GM18867 (cell line): ENCODE data around the gene ABTB2.
A peak's percentile ranks its signal among the peaks of the same experiment; 100 is the strongest.
"Not testable (repeated sequence)": the region's sequence is repeated elsewhere in the genome, so short reads cannot be mapped to it uniquely, and the experiment has no call there.

ENCODE experiments used
- ATAC-seq: cut with Tn5 transposase; IDR thresholded peaks from one replicate; pipeline ENCODE4 v1.9.1; 2021; ENCODE audit warnings: mild to moderate bottlenecking, moderate library complexity; ENCODE audit not compliant: unreplicated experiment

The ABTB2 gene

DNA sequence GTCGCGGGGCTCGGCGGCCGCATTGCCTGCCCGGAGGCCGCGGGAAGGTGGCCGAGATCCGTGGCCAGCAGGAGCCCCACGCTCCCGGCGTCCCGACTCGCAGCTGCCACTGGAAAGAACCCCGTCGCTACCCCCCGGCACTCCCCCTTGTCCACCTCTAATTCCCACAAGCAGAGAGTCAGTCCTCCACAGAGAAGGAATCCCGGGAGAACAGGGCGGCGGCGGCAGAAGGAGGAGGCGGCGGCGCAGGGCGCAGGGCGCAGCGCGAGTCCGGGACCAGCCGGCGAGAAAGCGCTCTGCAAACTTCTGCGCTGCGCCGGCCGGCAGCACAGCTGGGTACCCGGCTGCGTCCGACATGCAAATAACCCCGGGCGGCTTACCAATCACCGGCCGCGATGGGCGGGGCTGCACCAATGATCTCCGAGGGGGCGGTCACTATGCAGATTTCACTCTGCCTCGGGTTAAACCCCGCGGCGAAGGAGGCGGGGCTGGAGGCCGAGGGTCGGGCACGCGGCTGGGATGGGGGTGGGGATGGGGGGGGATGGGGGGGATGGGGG lies at the start of gene ABTB2:
TSS of gene ABTB2 (minus strand) at position 310 of the 557 bp plus-strand sequence.
- ATAC-seq = peak; percentile 84

DNA sequence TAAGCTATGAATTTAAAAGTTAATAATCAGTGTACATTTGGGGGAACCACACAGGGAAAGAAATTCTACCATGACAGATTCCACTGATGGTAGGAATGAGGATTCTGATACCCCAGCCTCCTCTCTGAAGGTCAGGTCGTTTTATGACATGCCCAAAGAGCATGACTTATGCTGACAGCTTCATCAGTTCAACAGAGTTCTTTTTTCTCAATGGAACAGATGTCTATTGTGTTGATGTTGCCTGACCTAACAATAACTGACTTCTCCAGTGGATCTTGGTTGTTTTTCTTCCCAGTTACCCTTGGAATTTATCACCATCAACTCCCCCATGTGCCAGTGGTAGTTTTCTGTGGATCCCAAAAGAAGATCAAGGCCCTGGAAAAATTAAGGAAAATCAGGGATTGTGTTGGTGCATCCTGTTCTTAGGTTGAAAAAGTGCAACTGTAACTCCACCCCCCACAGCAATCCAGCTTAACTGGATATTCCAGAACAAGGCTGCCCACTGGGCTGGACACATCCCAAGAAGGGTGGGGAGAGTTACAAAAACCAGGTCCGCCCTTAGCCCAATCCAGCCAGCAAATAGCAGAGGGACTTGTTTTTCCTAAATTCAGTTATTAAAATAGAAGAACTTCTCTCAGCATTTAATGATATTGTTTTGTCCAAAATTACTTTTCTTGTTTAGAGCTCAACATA lies 49.5 kb upstream of the ABTB2 start:
- ATAC-seq = no peak

DNA sequence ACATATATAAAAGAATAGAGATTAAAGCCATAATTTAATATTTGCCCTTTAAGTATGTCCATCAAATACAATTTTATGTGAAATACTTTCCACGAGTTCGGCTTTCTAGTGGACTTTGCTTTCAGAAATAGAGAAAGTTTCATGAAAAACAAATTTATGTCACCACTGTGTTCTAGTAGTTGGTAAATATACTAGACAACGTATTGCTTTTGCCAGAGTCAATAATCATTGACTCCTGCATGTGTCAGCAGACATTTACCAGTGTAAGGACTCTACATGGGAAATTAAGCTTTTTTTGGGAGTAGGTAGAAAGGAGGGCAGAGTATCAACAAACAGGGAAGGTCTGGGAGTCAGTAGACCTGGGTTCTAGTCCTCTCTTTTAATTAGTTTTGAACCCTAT lies 48.6 kb upstream of the ABTB2 start:
- ATAC-seq = no peak

DNA sequence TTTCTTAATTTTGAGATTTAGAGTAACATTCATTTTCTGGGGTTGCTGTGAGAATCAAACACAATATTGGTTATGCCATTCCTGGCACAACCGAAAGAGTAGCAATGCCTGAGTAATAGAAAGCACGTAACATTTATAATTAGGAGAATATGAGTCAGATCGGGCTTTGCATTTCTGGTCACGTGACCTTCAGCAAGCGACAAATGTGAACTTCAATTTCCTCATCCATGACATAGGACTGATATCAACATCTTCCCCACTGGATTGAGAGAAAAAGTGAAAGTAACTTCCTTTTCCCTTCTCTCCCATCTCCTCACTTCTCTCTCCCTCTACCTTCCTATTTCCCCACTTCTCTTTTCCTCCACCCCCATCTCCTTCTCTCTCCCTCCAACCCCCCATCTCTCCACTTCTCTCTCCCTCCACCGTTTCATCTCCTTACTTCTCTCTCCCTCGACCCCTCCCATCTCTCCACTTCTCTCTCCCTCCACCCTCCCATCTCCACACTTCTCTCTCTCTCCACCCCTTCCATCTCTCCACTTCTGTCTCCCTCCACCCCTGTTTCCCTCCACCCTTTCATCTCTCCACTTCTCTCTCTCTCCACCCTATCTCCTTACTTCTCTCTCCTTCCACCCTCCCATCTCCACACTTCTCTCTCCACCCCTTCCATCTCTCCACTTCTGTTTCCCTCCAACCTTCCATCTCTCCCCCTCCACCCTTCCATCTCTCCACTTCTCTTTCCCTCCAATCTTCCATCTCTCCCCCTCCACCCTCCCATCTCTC lies 47.5 kb upstream of the ABTB2 start:
- peak; percentile 58 for ATAC-seq

DNA sequence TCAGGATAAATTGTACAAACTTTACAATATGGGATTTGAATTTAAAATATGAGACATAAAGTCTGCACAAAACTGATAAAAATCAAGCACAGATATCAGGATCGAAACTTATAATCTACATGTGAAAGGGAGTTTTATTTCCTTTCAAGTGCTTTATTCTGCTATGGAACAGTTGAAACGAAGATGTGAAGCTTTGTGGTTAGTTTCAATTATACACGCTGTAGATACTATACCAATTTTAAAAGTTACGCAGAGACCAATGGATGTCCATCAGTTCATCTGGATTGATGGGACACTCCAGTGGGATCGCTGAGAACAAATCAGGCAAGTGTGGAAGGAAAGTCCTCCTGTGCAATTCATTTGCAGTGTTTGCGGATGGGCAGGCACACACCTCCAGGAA lies 46.5 kb upstream of the ABTB2 start:
- no peak for ATAC-seq

DNA sequence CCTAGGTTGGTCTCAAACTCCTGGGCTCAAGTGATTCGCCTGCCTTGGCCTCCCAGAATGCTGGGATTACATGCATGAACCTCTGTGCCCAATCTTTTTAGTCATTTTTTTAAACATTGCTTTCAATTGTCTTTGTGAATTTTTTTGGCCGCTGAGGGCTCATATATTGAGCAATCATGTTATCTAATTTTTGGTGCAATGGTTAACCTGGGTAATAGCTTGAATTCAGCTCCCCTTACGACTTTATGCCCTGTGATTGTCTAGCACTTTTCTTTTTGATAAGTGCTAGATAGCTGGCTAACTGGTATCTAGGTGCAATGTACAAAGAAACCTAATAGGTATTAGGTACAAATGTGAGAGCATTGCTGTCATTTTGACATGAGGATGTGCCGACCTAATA lies 45.6 kb upstream of the ABTB2 start:
- no peak for ATAC-seq

DNA sequence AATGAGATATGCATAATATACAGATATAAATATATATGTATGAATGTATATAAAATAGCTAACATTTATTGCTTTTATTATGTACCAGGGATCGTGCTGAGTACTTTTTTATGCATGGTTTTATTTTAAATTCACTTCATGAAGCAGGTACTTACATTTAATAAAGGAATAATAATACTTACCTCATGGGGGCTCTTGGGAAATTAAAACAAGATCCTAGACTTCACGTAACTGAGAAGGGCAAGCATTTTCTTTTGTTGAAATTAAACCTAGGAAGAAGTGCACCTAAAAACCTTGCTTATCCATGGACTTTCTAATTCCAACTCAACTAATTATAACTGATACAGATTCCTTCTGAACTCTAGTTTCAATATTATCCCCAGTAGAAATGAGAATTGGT lies 40.0 kb upstream of the ABTB2 start:
- no peak for ATAC-seq

DNA sequence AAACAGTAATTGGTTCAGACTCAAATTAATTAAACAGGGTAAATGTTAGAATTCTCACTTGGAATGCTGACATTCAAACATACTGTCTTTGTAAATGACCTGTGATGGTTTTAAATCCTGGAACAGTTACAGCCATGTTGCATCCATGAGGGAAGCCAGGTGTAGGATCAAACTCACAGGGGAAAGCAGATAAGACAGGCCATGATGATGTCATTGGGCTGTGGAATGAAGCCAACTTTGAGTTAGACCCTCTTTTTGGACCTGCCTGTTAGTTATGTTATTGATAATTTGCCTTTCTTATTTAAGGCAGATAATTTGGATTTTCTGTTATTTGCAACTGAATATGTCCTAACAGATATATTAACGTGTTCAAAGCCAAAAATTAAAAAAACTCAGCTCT lies 39.3 kb upstream of the ABTB2 start:
- no peak for ATAC-seq

DNA sequence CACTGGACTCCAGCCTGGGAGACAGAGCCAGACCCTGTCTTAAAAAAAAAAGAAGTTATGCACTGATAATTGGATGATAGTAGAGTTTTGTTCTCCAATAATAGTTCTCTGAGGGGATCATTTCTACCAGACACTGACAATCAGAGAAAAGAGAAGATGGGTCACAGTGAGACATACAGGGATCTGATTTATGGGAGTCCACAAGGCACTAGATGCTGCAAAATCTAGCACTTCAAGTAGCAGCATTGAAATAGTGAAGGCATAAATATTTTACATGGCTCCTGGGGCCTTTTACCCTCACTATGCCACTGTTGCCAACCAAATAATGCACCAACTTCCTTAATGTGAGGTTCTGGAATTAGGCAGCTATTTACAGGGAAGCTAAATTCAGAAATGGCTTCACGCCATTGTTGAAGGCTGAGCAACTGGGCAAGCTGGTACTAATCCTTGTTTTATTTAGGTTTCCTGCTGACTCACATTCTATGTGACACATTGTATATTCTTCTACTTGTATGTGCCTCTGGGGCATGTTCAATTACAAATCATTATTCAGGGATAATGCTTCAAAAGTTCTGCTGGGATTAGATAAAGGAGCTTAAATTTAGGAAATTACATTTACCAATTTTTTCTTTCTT lies 38.2 kb upstream of the ABTB2 start:
- no peak for ATAC-seq

DNA sequence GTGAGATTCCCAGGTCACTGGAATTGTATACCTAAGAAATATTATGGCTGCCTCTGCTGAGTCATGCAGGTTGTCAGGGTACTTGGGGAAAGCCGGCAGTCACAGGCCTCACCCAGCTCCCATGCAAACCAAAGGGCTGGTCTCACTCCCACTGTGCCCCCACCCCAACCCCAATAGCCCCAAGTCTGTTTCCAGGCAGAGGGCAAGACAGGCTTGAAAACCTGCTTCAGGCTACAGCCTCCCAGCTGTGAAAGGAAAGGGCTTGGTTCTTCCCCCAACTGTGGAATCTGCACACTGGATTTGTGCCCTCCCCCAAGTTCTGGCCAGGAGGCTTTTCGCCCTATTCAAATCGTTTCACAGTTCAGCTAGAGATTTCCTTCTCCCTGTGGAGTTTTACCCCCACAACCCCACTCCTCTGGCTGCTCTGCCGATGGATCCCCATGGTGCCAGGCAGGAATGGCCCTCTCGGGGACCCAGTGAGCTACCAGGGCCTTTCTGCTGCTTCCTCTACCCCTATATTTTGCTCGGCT lies 37.0 kb upstream of the ABTB2 start:
- ATAC-seq = no peak

DNA sequence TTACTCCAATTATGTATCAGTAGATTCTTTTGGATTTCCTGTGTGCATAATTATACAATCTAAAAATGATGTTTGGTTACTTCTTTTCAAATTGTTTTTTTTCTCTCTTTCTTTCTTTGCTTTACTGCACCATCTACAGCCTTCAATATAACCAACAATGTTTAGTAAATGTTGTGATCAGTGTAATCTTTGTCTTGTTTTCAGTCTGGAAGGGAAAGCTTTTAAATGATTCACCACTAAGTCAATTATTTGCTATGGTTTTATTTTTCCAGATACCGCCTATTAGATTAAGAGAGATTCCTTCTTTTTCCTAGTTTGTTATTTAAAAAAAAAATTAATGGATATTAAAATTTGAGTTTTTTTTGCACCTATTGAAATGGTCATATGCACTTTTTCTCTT lies 29.8 kb upstream of the ABTB2 start:
- ATAC-seq = no peak

DNA sequence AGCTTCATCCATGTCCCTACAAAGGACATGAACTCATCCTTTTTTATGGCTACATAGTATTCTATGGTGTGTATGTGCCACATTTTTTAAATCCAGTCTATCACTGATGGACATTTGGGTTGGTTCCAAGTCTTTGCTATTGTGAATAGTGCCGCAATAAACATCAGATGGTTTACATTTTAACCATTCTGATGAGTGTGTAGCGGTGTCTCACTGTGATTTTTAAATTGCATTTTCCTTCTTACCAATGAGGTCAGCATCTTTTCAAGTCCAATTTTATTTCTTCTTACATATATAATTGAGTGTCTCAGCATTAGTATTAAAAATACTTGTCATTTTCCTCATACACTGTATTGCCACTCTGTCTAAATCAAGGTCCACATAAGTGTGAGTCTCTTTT lies 28.5 kb upstream of the ABTB2 start:
- ATAC-seq = not testable (repeated sequence)

DNA sequence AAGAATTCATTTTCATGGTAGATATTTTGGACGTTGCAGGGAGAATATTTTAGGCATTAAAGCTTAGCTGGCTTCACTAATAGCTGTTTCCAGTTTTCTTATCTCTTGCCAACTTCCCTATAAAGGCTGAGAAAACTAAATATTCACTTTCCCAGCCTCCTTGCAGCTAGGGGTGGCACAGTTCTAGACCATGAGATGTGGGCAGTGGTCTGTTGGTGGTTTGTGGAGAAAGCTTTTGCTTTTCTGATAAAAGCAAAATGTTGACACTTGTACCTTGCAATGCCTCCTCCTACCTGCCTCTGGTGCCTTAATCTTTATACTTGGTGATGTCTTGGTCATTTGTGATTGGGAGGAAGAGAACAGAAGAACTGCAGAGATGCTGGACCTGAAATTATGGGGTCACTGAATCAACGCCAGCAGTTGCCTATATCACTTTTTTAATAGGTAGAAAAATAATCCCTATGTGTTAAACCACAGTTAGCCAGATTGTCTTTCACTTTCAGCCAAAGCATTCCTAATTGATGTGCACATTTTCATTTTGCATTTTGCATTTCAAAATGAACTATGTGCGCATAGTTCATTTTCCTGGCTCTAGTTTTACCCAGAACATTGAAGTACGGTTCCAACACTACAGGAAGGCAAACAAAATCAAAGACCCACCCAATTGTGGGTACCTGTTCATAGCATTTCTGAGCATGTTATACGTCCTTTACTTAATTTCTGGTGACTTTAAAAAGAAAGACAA lies 24.9 kb upstream of the ABTB2 start:
- no peak for ATAC-seq

DNA sequence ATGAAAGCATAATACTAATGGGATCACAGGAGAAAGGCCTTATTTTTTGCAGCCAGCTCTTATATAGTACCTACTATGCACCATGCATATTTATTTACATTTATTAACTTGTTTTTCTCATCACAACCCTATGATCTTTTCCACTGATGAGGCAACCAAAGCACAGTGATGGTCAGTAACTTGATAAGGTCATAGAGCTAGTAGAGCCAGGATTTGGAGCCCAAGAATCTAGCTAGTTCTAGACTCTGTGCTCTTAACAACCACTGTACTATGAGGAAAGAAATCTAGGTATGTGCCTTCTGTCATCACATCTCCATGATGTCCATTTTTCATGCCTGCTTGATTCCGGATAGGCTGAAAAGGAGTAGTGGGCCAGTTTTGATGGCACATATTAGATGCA lies 24.0 kb upstream of the ABTB2 start:
- ATAC-seq = no peak

DNA sequence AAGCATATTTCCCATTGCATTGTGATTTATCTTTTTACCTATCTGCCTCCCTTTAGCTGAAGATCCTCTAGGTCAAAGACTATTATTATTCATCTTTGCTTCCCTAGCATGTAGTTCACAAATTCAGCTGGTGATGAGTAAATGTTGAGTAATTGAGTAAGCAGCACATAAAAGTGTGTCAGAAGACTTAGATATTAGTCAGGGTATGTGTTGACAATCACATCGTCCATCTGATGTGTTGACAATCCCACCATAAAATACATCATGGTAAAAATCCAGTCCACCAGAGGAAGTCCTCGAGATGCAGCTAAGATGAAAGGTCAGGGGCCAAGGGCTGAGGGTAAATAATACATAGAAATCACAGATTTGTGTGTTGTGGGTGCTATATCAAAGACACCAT lies 22.9 kb upstream of the ABTB2 start:
- no peak for ATAC-seq

DNA sequence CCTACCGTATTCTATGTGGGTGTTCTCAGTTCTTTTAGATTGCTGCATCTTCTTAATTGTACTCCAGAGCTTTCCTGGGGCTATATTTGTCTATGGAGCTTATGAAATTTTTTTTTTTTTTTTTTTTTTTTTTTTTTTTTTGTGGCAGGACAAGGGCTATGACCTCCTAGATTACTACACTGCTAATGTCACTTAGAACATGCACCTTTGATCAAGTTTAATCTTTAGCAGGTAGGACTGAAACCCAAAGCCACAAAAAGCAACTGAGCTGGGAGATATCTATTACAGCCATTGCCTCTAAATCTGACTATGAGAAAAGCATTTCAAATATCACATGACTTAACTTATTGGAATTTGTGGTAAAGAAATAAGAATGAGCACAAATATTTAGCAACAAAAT lies 21.7 kb upstream of the ABTB2 start:
- ATAC-seq = no peak

DNA sequence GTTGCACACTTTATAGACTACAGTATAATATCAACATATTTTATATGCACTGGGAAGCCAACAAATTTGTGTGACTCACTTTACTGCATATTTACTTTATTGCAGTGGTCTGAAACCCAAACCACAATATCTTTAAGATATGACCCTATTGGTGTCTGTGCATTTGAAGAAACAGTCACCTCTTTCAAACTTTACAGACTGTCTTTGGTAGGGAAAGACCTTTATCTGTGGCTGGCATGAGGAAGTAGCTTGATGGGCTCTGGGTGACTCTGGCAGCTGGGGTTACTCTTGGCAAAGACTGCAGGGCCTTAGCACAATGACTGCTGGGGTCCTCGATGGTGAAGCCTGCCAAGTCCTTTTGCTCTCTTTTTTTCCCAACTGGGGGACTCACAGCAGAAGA lies 21.3 kb upstream of the ABTB2 start:
- no peak for ATAC-seq

DNA sequence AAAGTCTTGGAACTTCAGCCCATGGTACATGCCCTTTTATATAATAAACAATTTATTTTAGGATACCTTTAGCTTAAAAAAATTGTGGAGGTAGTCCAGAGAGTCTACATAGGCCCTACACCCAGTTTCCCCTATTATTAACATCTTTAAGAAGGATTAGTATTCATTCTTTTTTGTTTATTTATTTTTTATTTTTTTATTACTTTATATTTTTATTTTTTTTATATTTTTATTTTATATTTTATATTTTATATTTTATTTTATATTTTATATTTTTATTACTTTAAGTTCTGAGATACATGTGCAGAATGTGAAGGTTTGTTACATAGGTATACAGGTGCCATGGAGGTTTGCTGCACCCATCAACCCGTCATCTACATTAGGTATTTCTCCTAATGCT lies 15.9 kb upstream of the ABTB2 start:
- no peak for ATAC-seq

DNA sequence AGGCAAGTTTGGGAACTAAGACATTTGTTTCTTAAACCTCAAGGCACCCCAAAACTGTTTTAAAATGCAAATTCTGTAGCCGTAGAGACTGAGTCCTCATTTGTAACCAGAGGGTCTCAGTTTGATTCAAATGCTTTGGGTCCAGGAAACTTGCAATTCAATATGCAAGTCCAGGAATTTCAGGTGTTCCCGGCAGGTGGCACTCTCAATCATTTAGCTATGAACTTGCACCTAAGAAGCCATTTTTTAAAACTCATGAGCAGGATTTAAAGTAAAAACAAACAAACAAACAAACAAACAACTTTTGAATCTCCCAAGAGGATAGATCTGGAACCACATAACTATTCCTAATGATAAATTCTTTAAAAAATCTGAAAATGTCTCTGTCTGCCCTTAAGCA lies 8.7 kb upstream of the ABTB2 start:
- no peak for ATAC-seq

DNA sequence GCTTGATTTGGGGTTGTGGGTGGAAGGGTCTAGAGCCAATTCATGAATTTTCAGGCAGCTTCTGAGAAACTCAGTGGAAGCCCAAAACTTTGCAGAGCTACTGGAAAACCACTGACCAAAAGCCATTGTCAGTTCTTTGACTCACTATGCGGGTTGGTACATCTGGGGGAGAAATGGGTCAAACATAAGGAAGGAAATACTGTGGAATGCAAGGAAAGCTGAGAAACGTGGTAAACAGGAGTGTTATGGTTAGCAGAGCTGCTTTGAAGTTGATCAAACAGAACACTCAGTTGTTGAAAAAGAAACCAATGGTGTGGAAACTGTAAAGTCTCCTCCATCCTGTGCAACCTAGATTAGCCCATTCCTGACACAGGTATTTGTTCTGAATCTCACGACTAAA lies 6.3 kb upstream of the ABTB2 start:
- no peak for ATAC-seq
